ENCODE data around the gene CAPG.

Gene CAPG

DNA sequence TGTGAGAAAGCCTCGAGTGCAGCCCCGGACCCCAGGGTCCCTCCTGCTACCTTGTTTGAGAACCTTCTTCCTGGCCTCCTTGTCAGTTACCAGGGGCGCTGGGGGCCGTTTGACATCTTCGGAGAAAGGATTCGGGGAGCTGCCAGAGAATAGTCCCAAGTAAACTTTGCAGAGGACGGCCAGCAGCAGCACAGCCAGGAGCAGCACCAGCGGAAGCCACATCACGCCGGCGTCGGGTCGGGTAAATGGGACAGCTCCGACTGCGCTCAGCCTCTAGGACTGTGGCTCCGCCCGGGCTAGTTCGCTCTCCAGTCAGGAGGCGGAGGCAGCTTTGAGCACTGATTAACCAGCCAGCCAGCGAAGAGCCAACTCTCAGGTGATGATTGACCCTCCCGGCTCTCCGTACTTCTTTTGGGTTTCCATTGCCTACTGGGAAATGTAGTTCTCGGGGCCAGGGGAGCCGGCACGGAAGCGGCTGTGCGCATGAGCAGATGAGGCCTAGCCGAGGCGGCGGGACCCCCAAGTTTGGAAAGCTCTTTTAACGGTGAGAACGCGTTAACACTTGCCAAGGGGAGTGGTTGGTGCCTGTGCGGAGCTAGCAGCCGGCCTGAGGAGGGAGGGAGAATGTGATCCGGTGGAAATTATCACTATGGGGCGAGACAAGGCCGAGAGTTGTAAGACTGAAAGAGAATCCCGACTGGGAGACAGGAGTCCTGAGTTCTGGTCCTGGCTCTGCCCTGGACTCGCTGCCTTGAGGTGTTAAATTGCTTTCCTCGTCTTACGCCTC, 55.7 kb downstream of the CAPG start, which contains the start of the genes ELMOD3 and RETSAT:
TSS of gene ELMOD3 (plus strand) at position 484 of the 787 bp plus-strand sequence. CDS start 2,430 bp downstream, outside the sequence.
TSS of gene RETSAT (minus strand) at position 243 of the 787 bp plus-strand sequence. CDS start at position 222, 21 bp downstream.
- peak; percentile 96 for DNase-seq

DNA sequence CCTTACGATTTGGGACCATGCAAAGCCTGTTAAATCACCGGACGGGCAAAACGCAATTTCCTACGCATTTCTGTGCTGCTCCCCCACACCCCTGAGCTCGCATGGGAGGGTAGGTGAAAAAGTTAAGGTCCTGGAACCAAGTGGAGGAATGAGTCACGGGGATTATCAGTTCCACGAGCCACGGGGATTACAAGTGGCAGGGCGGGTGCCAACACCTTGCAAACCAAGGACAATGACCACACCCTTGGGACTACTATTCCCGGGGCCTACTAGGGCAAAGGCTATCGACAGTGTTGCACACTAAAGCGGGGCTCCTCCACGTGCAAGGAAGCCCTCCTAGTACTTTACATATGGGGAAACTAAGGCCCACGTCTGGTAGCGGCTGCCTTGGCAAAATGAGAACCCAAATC, 56.3 kb downstream of the CAPG start:
- DNase-seq: peak; percentile 0

DNA sequence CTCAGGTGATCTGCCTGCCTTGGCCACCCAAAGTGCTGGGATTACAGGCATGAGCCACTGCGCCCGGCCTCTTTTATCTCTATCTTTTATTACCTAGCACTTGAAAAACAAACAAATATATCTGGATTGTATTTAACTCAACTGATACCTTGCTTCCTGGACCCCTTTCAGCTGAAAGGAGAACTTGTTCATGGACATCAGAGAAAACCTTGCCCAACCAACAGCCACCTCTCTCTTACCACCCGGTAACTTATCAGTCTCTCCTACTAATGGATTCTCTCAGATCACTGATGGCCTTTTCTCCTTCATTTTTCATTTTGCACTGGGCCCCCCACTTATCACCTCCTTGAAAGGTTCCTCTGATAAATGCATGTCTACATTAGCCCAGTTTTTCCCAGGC, 62.6 kb downstream of the CAPG start:
- no peak for DNase-seq
